Progenitor cell of endocrine pancreas (in vitro differentiated cells): ENCODE data around the gene BRINP3. TPM values are rescaled to one million over a fixed set of nuclear protein-coding genes. Genes with fewer than 3 reads are reported as not detected.
A peak's percentile ranks its signal among the peaks of the same experiment; 100 is the strongest.

Experiments
- DNase-seq: peaks from one replicate; pipeline ENCODE4 v3.0.0; 2021; ENCODE audit warnings: low spot score; ENCODE audit not compliant: unreplicated experiment
- H3K27ac Mint-ChIP-seq: 2 replicates; pipeline ENCODE4 v1.8.0; 2021; ENCODE audit warnings: mild to moderate bottlenecking, moderate library complexity, mixed read lengths
- H3K27me3 Mint-ChIP-seq: 2 replicates; pipeline ENCODE4 v1.8.0; 2021; ENCODE audit warnings: mixed read lengths
- H3K36me3 Mint-ChIP-seq: 2 replicates; pipeline ENCODE4 v1.8.0; 2022; ENCODE audit warnings: mixed read lengths; ENCODE audit not compliant: insufficient read depth
- H3K4me1 Mint-ChIP-seq: 2 replicates; pipeline ENCODE4 v1.8.0; 2021; ENCODE audit warnings: low read depth, mixed read lengths
- H3K4me3 Mint-ChIP-seq: 2 replicates; pipeline ENCODE4 v1.8.0; 2021; ENCODE audit warnings: low read depth, mild to moderate bottlenecking, moderate library complexity, mixed read lengths
- H3K9me3 Mint-ChIP-seq: 2 replicates; pipeline ENCODE4 v1.8.0; 2021; ENCODE audit warnings: low read depth, mixed read lengths
- total RNA-seq: library from RNA; stranded (reverse); gene quantifications from 2 replicates; pipeline ENCODE4 v1.2.1, GENCODE V29; 2021
- TF ChIP-seq, protein P1 (sequence below): fragments of 200-600 bp; sonication (generic); IDR thresholded peaks from one replicate; pipeline ENCODE4 v1.5.0; 2021; ENCODE audit warnings: antibody characterized with exemption, mild to moderate bottlenecking; ENCODE audit not compliant: unreplicated experiment

Gene BRINP3
- total RNA-seq, 1 donor from 2014 or later: not detected

DNA sequence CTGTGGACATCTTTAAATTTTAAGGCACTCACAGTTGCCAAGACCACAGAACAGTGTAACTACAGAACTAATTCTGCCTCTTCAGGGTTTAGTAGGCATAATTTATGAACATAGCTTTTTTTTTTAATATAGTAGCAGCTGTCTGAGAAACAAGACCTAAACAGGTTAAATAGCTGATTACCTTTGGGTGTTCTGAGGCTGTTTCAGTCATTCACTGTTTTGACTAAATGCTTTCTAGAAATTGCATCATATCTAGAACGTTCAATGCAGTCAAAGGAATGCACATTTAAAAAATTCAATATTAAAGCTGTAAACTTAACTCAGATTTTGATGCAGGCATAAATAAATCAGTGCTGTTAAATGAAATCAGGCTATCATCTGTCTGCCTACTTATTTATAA lies 101.6 kb downstream of the BRINP3 start:
- peaks cover 4% of the 10 kb centered on the region for H3K27me3 Mint-ChIP-seq
- no peak for DNase-seq
- TF ChIP-seq, protein P1, sequence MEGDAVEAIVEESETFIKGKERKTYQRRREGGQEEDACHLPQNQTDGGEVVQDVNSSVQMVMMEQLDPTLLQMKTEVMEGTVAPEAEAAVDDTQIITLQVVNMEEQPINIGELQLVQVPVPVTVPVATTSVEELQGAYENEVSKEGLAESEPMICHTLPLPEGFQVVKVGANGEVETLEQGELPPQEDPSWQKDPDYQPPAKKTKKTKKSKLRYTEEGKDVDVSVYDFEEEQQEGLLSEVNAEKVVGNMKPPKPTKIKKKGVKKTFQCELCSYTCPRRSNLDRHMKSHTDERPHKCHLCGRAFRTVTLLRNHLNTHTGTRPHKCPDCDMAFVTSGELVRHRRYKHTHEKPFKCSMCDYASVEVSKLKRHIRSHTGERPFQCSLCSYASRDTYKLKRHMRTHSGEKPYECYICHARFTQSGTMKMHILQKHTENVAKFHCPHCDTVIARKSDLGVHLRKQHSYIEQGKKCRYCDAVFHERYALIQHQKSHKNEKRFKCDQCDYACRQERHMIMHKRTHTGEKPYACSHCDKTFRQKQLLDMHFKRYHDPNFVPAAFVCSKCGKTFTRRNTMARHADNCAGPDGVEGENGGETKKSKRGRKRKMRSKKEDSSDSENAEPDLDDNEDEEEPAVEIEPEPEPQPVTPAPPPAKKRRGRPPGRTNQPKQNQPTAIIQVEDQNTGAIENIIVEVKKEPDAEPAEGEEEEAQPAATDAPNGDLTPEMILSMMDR: no peak
- H3K9me3 Mint-ChIP-seq: peaks cover 2% of the 10 kb centered on the region
- H3K27ac Mint-ChIP-seq: no peak overlapping the region
- H3K36me3 Mint-ChIP-seq: no peaks in the 10 kb centered on the region
- no peaks in the 10 kb centered on the region for H3K4me1 Mint-ChIP-seq
- H3K4me3 Mint-ChIP-seq: no peak overlapping the region

DNA sequence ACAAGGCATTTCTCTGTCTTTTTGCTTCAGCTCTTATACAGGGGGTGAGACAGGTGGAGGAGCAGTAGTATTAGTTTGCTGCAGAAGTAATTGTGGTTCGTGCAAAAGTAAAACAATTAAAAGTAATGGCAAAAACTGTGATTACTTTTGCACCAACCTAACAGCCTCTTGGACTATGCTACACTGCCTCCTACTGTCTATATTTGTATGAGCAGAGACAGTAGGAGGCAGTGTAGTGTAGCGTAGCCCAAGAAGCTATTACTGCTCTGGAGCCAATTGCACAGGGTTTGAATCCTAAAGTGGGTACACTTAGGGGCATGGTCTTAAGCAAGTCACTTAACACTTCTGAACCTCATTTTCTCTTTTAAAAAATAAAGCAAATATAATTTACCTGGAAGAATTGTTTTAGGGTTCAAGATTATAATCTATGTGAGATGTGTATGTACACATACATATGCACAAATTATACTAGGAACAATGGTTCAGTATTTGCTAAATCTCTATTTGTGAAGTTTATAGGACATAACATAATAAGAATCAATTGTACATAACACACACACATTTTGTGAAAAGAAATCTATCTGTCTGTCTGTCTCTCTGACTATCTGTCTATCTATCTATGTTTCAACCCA lies 103.8 kb downstream of the BRINP3 start:
- no peaks in the 10 kb centered on the region for H3K36me3 Mint-ChIP-seq
- DNase-seq: no peak
- peaks cover 3% of the 10 kb centered on the region for H3K9me3 Mint-ChIP-seq
- no peak overlapping the region for H3K4me3 Mint-ChIP-seq
- H3K4me1 Mint-ChIP-seq: peaks cover under 1% of the 10 kb centered on the region
- TF ChIP-seq, protein P1: peak; percentile 68
- no peak overlapping the region for H3K27ac Mint-ChIP-seq
- H3K27me3 Mint-ChIP-seq: peaks cover 6% of the 10 kb centered on the region

DNA sequence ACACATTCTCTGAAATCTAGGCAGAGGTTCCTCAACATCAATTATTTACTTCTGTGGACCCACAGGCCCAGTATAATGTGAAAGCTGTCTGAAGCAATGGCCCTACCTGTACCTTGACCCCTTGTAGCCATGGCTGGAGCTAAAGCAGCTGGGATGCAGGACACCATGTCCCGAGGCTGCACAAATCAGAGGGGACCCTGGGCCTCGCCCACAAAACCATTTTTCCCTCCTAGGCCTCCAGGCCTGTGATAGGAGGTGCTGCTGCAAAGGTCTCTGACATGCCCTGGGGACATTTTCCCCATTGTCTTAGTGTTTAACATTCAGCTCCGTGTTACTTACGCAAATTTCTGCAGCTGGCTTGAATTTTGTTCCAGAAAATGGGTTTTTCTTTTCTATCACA lies 110.5 kb downstream of the BRINP3 start:
- TF ChIP-seq, protein P1: no peak
- H3K4me3 Mint-ChIP-seq: no peak overlapping the region
- peaks cover 6% of the 10 kb centered on the region for H3K27me3 Mint-ChIP-seq
- DNase-seq: no peak
- peaks cover 5% of the 10 kb centered on the region for H3K36me3 Mint-ChIP-seq
- peaks cover 26% of the 10 kb centered on the region for H3K9me3 Mint-ChIP-seq
- no peak overlapping the region for H3K27ac Mint-ChIP-seq
- peaks cover 12% of the 10 kb centered on the region for H3K4me1 Mint-ChIP-seq

DNA sequence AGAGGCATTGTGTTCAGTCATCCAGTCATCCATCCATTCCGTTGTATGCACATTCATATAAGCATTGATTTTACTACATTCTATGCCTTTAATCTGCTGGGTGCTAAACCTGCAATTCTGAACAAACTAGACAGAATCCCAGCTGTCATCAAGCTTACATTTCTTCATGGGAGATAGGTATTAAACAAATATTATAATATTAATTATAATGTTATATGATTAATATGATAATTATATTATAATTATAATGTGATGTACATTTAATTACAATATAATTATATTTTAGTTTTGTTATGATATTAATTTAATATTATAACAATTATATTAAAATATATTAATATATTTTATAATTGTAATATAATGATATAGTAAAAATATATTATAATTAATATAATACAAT lies 112.4 kb downstream of the BRINP3 start:
- peaks cover 12% of the 10 kb centered on the region for H3K4me1 Mint-ChIP-seq
- TF ChIP-seq, protein P1: no peak
- no peak overlapping the region for H3K27ac Mint-ChIP-seq
- no peaks in the 10 kb centered on the region for H3K27me3 Mint-ChIP-seq
- no peak for DNase-seq
- H3K9me3 Mint-ChIP-seq: peaks cover 23% of the 10 kb centered on the region
- H3K36me3 Mint-ChIP-seq: peaks cover 5% of the 10 kb centered on the region
- no peak overlapping the region for H3K4me3 Mint-ChIP-seq

DNA sequence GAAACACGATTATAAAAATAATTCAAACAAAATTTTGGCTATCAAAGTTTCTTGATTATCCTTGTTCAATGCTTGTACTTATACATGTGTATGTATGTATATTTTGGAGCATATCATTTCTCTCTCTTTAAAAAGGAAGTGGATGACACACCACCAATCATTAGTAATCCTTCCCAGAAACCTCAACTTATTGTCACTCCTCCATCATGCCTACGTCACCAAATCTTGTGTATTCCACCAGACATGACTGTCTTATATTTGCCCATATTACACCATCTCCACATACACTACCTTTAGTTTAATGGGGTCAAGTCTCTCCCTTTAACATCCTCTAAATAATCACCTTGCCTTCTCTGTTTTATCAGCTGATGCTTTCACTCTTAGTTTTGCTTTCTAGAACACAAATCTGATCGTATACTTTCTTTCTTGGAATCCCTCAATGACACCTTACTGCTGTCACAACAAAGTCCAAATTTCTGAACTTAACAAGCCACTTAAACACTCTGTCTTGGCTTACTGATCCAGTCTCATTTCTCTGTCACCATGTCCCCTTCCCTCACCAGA lies 124.0 kb downstream of the BRINP3 start:
- H3K36me3 Mint-ChIP-seq: no peaks in the 10 kb centered on the region
- no peaks in the 10 kb centered on the region for H3K4me1 Mint-ChIP-seq
- no peak overlapping the region for H3K4me3 Mint-ChIP-seq
- TF ChIP-seq, protein P1: no peak
- no peak overlapping the region for H3K27ac Mint-ChIP-seq
- DNase-seq: no peak
- no peaks in the 10 kb centered on the region for H3K9me3 Mint-ChIP-seq
- peaks cover 4% of the 10 kb centered on the region for H3K27me3 Mint-ChIP-seq
